NCI-H1694 treated with DMSO at 0.1 percent for 48 hours (cell line): ENCODE data around the gene PIGL.
"Not testable (repeated sequence)": the region's sequence is repeated elsewhere in the genome, so short reads cannot be mapped to it uniquely, and the experiment has no call there.

Experiments
- DNase-seq: peaks from one replicate; lab custom pipeline; 2025; lab: John Stamatoyannopoulos, UW

The PIGL gene

GRCh38 chr17:16273929-16274339, 56.9 kb downstream of the PIGL start:
- DNase-seq: no peak

DNA sequence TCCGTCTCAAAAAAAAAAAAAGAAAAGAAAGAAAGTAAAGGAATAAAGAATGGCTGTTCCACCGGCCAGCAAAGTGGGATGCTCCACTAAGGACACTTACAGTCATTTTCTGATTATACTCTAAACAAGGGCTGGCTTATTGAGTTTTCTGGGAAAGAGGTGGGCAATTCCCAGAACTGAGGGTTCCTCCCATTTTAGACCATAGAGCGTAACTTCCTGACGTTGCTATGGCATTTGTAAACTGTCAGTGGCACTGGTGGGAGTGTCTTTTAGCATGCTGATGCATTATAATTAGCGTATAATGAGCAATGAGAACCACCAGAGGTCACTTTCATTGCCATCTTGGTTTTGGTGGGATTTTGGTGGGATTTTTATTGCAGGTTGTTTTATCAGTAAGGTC, 58.0 kb downstream of the PIGL start:
- no peak for DNase-seq

- no peak for DNase-seq
These were observed 60.2 kb downstream of the PIGL start for GRCh38 chr17:16277163-16277562.

DNA sequence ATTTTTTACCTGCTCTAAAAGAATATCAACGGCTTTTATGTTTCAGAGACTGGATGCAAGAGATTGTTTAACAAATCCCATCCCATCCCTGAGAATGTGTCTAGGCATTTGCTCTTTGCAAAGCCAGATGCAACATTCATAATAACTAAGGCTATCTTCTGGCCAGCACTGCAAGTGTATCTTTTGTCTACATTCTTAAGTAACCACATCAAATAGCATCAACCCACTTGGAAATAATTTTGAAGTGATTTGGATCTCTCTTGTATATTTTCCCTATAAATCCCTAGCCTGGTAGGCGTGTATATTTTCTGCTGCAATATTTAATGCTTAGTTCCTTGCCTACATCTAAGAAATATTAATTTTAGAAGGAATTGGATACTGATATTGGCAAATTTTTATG, 64.3 kb downstream of the PIGL start:
- no peak for DNase-seq

GRCh38 chr17:16282522-16282921, 65.5 kb downstream of the PIGL start:
- DNase-seq: no peak

GRCh38 chr17:16283705-16284104, 66.7 kb downstream of the PIGL start:
- no peak for DNase-seq

- DNase-seq: no peak
These were observed 68.6 kb downstream of the PIGL start for GRCh38 chr17:16285646-16286008.

GRCh38 chr17:16286009-16286946, 69.3 kb downstream of the PIGL start:
- DNase-seq: no peak

GRCh38 chr17:16286947-16287562, 70.0 kb downstream of the PIGL start:
- DNase-seq: no peak

DNA sequence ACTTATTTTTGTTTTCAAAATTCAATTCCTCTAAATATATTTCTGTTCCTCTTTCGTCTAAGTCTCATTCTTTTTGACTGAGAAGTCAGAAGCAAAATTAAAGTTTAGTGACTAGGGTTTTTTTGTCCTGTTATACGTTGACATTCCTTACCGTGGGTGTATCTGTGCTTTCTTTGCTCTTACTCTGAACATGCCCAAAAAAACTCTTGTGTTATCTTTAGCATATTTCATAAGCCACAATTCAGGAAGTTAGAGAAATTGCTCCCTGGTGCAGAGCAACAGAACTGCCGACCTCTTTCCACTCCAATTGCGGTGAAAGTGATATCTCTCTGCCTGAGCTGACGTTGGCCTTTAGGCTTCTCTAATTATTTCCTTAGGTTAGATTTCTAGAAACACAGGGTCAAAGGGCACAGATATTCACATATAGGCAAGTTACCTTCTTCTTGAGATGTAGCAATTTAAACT, 70.6 kb downstream of the PIGL start:
- no peak for DNase-seq

- DNase-seq: no peak
These were observed 72.0 kb downstream of the PIGL start for GRCh38 chr17:16288860-16289571.

GRCh38 chr17:16293931-16294330, 76.9 kb downstream of the PIGL start:
- no peak for DNase-seq

DNA sequence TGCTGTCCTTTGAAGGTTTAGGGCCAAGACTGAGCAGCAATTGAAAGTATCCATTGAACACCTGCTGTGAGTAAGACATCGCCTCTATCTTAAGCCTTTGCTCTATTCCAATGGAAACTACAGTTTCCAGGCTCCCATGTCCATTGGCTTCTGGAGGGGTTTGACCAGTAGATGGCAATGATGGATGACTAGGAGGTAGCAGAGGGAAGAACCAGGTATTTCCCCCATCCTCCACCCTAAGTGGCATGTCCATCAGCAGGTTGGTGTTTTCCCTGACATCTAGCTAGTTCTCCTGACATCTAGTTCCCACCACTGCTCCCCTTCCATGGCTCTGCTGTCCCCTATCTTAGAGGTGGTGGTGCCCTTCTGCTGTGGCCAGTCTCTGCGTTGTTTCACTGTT, 77.5 kb downstream of the PIGL start:
- no peak for DNase-seq

GRCh38 chr17:16296072-16296471, 79.1 kb downstream of the PIGL start:
- DNase-seq: not testable (repeated sequence)

DNA sequence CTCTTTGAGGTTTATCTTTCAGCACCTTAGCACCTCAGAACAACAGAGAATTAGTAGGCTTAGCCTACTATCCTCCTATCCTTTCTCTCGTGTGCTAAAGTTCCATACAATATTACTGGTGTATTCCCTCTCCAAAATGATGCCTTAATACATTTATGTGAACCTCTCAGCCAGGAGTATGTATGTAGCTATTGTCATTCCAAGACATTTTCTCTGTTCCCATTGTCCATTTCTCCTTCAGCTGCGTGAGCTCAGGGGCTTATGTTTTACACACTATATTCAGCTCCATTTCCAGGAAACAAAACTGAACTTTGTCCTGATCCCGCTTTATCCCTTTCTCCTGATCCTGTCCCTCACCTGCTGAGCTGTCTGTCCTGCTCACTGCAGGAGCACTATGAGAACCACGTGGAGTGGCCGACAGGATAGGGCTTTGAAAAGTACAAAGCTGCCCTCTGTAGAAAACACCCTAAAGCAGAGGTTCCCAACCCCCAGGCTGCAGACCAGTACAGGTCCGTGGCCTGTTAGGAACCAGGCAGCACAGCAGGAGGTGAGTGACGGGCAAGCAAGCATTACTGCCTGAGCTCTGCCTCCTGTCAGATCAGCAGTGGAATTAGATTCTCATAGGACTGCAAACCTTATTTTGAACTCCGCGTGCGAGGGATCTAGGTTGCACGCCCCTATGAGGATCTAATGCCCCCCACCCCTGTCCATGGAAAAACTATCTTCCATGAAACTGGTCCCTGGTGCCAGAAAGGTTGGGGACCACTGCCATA, 80.5 kb downstream of the PIGL start:
- DNase-seq: no peak

GRCh38 chr17:16298140-16298662, 81.2 kb downstream of the PIGL start:
- no peak for DNase-seq

DNA sequence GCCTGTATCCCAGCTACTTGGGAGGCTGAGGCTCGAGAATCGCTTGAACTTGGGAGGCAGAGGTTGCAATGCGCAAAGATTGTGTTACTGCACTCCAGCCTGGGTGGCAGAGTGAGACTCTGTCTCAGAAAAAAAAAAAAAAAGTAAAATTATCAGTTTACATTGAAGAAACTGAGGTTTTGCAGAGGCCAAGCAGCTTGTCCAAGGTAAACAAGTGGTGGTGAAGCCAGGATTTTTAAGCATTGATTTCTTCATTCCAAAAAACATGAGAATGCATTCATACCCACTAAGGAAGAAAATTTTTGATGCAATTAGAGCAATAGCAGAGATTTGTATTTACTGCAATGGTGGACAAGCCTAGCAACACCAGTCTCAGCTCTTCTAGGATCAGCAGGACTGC, 83.5 kb downstream of the PIGL start:
- no peak for DNase-seq

- DNase-seq: no peak
These were observed 85.2 kb downstream of the PIGL start for GRCh38 chr17:16301963-16302855.

DNA sequence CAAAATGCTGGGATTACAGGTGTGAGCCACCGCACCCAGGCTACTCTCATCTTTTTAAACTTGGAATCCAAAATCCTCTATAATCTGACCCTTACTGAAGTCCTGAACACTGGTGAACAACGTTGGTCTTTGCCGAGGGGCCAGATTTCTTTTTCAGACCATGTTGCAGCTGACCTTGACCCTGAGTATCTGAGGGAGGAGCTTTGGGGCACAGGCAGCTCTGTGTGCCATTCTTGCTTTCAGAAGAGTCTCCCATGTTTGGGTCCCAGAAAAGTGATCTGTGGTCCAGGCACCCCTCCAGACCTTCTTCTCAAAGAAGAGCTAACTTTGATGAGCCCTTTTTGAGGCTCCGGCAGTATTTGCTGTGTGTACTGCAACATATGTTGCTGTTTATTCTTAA, 85.8 kb downstream of the PIGL start:
- no peak for DNase-seq

GRCh38 chr17:16304830-16305229, 87.8 kb downstream of the PIGL start:
- peak; percentile 27 for DNase-seq

DNA sequence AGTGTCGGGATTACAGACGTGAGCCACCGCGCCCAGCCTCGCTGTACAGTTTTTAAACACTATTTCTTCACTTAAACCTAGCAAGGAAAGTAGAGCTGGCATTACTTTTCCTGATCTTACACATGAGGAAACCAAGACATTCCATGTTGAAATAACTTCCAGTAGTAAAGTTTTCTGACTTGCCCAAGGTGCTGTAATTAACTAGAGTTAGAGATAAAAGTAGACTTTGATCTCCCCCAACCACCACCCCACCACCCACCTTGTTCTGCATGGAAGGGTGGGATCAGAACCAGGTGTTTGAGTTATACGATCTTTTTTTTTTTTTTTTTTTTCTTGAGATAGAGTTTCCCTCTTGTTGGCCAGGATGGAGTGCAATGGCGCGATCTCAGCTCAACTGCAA, 89.2 kb downstream of the PIGL start:
- DNase-seq: no peak
